SK-N-SH treated with all-trans-retinoic acid at 6 μM for 48 hours (cell line): Measurements from ENCODE around the gene PLCB4.

Source experiments
- BACH2 ChIP-seq: fragments of 250-450 bp; sonication (Bioruptor Pico); IDR thresholded peaks from 2 replicates; pipeline ENCODE4 v1.9.0; 2021; ENCODE audit warnings: mild to moderate bottlenecking, borderline replicate concordance
- CREB5 ChIP-seq: fragments of 250-450 bp; sonication (Bioruptor Pico); IDR thresholded peaks from 2 replicates; pipeline ENCODE4 v1.5.1; 2020; ENCODE audit warnings: low read depth, mild to moderate bottlenecking, moderate library complexity
- CSDC2 ChIP-seq: fragments of 250-450 bp; sonication (Bioruptor Pico); IDR thresholded peaks from 2 replicates; pipeline ENCODE4 v1.5.0; 2020; ENCODE audit warnings: mild to moderate bottlenecking, moderate library complexity
- CSRNP3 ChIP-seq: fragments of 250-450 bp; sonication (Bioruptor Pico); IDR thresholded peaks from 2 replicates; pipeline ENCODE4 v1.5.1; 2021; ENCODE audit warnings: mild to moderate bottlenecking, moderate library complexity
- GLIS3 ChIP-seq: fragments of 250-450 bp; sonication (Bioruptor Pico); IDR thresholded peaks from 2 replicates; pipeline ENCODE4 v1.5.0; 2020; ENCODE audit warnings: mild to moderate bottlenecking, moderate library complexity
- OSR1 ChIP-seq: fragments of 250-450 bp; sonication (Bioruptor Pico); IDR thresholded peaks from 2 replicates; pipeline ENCODE4 v1.8.0; 2022; ENCODE audit warnings: moderate library complexity, mild to moderate bottlenecking, inconsistent platforms
- PATZ1 ChIP-seq: fragments of 250-450 bp; sonication (Bioruptor Pico); IDR thresholded peaks from 2 replicates; pipeline ENCODE4 v1.8.0; 2020; ENCODE audit warnings: mild to moderate bottlenecking, moderate library complexity, borderline replicate concordance
- RARB ChIP-seq: fragments of 250-450 bp; sonication (Bioruptor Pico); IDR thresholded peaks from 2 replicates; pipeline ENCODE4 v1.8.0; 2021; ENCODE audit warnings: mild to moderate bottlenecking, moderate library complexity
- SNAI2 ChIP-seq: fragments of 250-450 bp; sonication (Bioruptor Pico); IDR thresholded peaks from 2 replicates; pipeline ENCODE4 v1.5.0; 2020; ENCODE audit warnings: mild to moderate bottlenecking, moderate library complexity
- TCF4 ChIP-seq: fragments of 250-450 bp; sonication (Bioruptor Pico); IDR thresholded peaks from 2 replicates; pipeline ENCODE4 v1.8.0; 2021; ENCODE audit warnings: mild to moderate bottlenecking, moderate library complexity, borderline replicate concordance
- ZFP3 ChIP-seq: fragments of 250-450 bp; sonication (Bioruptor Pico); IDR thresholded peaks from 2 replicates; pipeline ENCODE4 v1.5.0; 2020; ENCODE audit warnings: mild to moderate bottlenecking, moderate library complexity
- ZFP30 ChIP-seq: fragments of 450-650 bp; formaldehyde crosslinking; IDR thresholded peaks from 2 replicates; pipeline ENCODE4 v1.5.0; 2022; ENCODE audit warnings: mild to moderate bottlenecking, moderate library complexity
- ZNF565 ChIP-seq: fragments of 450-650 bp; formaldehyde crosslinking; conservative IDR thresholded peaks from 2 replicates; pipeline ENCODE4 v1.5.0; 2020; ENCODE audit warnings: low read depth, mild to moderate bottlenecking, moderate library complexity
- ZNF8 ChIP-seq: fragments of 450-650 bp; formaldehyde crosslinking; IDR thresholded peaks from 2 replicates; pipeline ENCODE4 v1.5.0; 2020; ENCODE audit warnings: mild to moderate bottlenecking, moderate library complexity

- TF ChIP-seq TCF4 = no peak
- no peak for TF ChIP-seq ZNF8 (CRISPR knock-in tag)
- no peak for TF ChIP-seq CREB5
- no peak for TF ChIP-seq PATZ1
- no peak for TF ChIP-seq RARB (CRISPR knock-in tag)
- no peak for TF ChIP-seq CSDC2
- no peak for TF ChIP-seq ZNF565 (CRISPR knock-in tag)
- no peak for TF ChIP-seq SNAI2 (CRISPR knock-in tag)
- TF ChIP-seq CSRNP3 (CRISPR knock-in tag) = no peak
- no peak for TF ChIP-seq ZFP3 (CRISPR knock-in tag)
- TF ChIP-seq BACH2 (CRISPR knock-in tag) = no peak
- no peak for TF ChIP-seq ZFP30
- no peak for TF ChIP-seq GLIS3
- TF ChIP-seq OSR1 (CRISPR knock-in tag) = no peak
Observed at GRCh38 chr20:9233804-9234203, 164.9 kb downstream of the PLCB4 start.
